Measurements from ENCODE around the gene ADI1.
"Not testable (repeated sequence)": the region's sequence is repeated elsewhere in the genome, so short reads cannot be mapped to it uniquely, and the experiment has no call there.

The ADI1 gene

DNA sequence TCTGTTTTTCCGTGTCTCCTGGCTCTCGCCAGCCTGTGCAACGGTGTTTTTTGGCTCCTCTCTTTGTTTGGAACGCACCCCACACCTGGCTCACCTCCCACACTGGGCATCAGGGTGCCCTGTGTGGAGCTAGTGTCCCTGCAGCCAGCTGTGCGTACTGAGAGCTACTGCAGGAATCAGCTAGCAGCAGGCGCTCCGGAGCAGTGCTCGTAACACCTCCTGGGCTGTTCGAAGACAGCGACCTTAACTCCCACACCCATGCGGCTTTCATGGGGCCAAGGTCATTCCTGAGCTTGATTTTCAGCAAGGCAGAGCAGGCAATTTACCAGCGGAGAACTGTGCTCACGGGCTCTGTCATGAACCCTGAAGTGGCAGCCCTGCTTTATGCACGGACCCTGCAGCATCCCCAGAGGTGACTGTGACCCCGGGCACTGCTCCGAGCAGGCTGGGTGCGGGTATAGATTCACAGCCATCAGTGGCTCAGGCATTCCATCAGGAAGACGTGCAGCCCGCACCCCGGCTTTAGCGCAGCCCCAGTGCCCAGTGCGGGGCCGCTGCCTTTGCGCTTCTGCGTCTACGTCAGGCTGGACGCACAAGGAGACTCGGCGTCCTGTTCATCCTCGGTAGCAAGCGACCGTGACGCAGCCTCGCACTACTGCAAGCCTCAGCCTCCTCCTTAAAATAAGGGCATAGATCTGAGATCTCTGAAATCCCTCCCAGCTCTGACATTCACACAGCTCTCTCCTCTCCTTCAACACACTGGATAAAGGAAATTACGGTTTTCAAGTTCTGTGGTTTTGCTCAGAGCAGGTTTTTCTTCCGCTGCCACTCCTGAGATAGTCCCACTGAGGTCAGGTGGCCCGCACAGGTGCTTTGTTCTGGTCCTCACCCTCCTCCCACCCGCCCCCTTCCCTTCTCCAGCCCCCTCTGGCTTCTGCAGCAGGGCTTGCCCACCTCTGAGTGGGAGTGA is 58.2 kb downstream of the ADI1 start:
- no peak for DNase-seq

- DNase-seq, result no peak
These were observed 59.2 kb downstream of the ADI1 start for GRCh38 chr2:3460156-3460555.

DNA sequence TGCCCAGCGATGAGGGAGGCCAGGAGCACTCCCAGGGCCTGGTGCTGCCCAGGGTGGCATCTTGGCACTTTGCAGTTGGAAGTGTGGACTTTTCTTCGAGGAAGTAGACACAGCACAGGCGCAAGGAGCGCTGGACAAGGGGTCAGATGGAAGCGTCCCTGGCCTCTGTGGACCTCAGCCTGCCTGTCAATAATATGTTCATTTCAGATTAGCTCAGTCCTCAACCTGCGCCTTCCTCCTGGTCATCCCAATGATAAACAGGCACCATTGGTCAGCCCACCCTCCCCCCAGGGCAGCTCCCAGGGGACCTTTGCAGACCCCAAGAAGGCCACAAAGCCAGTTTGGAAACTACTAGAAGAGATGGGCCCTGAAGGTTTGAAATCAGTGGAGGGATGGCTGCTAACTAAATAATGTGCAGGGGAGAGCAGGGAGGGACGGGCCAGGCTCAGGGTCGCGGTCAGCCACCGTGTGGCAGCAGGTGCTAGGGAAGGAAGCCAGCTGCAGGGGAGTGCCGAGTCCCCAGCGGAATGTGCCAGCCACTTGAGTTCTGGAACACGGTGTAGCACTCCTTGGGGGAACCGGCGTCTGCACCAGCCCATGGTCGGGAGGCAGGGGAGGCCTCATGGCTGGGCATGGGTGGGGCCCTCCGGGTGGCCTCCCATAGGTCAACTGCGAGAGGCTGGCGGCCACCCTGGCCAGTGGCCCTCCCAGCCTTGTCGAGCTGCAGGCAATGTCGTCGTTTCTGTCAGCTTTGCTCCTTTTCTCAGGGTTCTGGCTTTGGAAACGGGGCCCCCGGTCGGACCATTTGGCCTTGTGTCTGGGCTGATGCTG is 59.9 kb downstream of the ADI1 start:
- DNase-seq, result no peak

DNA sequence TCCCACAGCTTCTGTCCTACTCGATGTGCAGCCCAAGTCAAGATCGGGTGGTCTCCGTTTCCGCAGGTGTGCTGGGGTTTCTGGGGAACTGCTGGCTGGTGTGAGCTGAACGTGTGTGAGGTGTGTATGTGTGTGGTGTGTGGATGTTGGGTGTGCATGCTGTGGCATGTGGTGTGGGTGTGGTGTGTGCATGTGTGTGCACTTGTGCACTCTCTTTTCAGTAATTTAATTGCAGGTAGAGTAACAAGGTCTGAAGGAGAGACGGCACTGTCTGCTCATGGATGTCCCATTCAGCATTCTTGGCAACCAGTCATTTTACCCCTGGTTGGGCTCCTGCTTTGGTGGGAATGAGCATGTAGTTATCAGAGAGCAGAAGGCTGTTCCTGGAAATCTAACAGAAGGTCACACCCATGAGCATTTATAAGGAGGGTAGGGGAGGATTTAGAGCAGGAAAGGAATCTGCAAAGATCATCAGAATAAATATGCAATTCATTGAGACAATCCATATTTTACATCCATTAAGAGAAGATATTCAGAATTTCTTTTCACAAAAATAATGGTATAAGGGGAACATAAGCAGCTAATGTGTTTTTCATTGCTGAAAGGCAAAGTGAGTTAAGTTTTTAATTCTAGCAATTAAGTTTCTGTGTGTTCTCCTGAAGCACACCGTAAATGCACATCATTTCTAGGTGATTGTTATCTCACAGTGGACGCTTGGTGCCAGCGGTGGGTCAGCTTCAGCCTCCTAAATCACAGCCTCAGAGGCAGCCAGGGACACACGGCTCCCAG is 60.7 kb downstream of the ADI1 start:
- no peak for DNase-seq

DNA sequence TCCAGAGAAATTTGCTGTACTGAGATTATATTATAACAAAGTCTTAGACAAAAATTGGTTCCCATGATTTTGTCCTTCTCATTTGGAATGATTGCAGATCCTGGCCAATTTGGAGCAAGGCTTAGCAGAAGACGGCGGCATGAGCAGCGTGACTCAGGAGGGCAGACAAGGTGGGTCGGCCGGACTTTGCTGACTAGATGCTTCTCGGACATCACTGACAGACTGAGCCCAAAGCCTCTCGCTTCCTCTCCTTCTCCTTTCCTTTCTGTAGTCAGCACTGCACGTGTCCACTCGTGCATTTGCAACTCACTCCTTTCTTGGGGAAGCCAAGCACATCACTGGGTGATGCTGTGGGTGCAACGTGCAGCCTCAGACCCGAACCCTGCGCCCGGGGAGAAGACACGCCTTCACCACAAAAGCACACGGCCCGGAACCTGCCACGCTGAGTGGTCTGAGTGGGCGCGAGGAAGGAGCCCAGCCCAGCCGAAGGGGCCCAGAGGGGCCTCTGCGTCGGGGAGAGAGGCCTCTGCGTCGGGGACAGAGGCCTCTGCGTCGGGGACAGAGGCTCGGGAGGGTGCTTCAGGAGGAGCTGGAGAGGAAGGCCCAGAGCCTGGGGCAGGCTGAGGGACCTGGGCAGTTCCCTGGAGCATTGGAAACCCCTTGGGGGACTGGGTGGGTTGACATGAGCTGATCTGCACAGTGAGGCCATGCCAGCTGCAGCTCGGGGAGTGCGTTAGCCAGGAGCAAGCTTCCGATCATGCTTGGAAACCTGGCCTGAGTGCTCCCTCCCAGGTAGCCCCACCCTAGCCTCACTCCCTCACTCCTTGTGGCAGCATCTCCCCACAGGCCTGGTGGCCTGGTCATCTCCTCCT is 61.6 kb downstream of the ADI1 start:
- no peak for DNase-seq

GRCh38 chr2:3456125-3456524 is 63.2 kb downstream of the ADI1 start:
- DNase-seq, result no peak

DNA sequence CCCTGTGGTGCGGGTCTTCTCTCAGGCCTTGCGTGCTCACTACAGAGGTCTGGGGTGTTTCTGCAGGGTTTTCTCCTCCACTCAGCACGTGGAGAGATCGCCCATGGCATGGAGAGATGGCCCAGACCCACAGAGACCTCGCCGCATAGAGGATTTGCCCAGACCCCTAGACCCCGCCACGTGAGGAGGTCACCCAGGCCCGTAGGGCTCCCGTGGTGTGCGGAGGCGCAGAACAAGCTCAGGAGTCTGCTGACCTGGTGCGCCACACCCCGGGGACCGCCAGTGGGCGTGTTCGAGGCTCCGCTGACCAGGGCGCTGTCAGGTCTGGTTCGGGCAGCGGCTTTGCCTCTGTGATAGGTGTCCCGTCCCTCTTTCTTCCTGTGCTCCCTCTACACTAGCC is 64.5 kb downstream of the ADI1 start:
- no peak for DNase-seq

GRCh38 chr2:3454005-3454404 is 65.3 kb downstream of the ADI1 start:
- DNase-seq, result not testable (repeated sequence)

DNA sequence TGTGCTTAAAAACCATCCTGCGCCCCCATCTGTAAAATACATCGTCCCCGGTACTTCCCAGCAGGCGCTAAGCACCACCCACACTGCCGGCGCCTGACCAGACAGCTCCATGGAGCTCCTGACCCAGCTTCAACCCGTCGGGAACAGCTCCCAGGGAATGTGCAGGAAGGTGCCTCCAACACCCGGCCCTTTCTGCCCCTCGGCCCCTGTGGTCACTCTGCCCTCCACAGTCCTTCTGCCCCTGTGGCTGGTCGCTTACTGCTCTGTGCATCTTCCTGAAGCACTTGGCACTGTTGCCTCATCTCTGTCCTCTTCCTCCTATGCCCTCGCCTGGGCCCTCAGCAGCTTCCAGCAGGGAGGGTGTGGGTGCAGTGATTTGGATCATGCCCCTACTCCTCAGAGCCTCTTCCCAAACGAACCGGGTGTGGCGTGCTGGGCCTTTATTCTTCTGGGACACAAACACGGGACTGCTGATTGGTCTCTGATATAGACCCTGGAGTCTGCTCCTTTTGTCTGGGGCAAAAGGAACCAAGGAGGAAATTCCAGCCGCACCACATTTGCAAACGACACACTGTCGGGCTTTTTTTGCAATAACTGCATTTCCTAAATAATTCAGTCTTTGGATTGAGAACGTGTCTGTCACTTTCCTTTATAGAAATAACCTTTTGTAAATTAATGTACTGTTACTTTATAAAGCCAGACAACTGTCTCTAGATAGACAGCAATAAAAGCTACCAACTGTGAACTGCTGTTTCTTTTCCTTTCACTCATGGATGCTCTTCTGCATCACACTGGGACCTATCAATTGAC is 65.9 kb downstream of the ADI1 start:
- DNase-seq, result no peak

DNA sequence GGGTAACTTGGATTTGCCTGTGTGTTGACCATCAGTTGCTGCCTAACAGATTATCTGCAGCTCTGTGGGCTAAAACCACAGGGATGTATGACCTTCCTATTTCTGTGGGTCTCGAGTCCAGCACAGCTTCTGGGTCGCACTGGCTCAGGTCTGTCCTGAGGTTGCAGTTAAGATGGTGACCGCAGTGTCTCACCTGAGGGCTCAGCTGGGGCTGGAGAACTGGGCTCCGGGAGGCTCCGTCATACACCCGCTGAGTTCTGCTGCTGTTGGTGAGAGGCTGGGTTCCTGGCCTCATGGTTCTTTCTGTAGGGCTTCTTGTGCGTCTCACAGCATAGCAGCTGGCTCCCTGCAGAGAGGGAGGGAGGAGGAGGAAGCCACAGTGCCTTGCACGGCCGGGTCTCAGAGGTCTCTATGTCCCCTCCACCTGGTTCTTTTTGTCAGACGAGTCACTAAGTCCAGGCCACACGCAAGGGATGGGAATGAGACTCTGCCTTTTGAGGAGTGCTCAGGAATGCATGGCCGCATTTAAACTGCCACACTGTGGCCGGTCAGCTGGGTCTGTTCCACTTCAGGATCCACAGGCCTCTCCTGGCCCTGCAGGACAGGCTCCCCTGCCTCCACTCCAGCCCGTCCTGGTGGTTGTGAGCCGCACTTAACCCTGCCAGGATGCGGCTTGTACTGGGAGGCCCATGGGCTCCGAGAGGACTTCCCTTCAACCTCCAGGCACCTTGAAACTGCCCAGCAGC is 67.2 kb downstream of the ADI1 start:
- DNase-seq, result no peak

- no peak for DNase-seq
These were observed 68.2 kb downstream of the ADI1 start for GRCh38 chr2:3451169-3451568.

- DNase-seq, result no peak
These were observed 68.8 kb downstream of the ADI1 start for GRCh38 chr2:3450385-3451010.

- DNase-seq, result no peak
These were observed 69.4 kb downstream of the ADI1 start for GRCh38 chr2:3449936-3450335.

GRCh38 chr2:3449086-3449485 is 70.2 kb downstream of the ADI1 start:
- DNase-seq, result no peak

DNA sequence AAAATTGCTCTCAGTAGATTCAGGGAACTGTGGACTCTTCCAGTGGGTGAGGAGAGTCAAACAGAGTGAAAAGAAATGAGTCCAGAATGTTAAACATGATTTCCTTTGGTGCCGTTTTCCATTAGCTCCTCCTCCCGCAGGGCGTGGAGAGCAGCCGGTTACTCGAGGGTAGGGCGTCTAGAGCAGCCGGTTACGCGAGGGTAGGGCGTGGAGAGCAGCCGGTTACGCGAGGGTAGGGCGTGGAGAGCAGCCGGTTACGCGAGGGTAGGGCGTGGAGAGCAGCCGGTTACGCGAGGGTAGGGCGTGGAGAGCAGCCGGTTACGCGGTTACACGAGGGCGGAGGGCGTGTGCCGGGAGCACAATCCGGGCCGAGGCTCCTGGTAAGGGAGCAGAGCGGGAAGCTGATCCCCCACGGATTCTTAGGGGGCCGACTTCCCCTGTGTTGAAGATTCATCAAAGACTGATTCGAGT is 70.9 kb downstream of the ADI1 start:
- not testable (repeated sequence) for DNase-seq

DNA sequence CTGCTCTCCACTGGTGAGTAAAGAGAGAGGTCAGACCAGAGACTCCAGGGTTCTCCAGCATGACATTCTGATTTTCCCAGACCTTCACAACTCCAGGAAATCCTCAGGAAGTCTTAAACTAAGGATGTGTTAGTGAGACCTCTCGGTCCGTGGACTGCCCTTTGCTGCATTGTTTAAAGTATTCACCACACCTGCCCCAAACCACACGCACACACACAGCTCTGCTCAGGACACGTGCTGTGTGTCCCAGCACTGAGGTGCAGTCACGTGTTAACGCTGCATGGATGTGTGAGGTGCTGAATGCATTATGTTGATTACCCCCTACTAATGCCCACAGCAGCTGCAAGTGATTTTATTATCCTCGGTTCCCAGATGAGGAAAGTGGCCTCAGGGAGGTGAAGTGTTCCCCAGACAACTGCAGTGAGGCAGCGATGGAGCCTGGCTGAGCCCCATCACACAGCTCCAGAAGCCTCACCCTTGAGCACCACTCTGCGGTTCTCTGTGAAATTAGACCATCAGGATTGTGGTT is 71.5 kb downstream of the ADI1 start:
- no peak for DNase-seq
